IPS-NIHi7 (cell line): ENCODE results near the gene RAB10.
A peak's percentile ranks its signal among the peaks of the same experiment; 100 is the strongest.
"Not testable (repeated sequence)": the region's sequence is repeated elsewhere in the genome, so short reads cannot be mapped to it uniquely, and the experiment has no call there.

Source experiments
- DNase-seq: peaks from one replicate; pipeline ENCODE4 v3.0.0; 2012; ENCODE audit warnings: mixed read lengths; ENCODE audit errors: extremely low spot score

The RAB10 gene

GRCh38 chr2:26088931-26089330 is 55.0 kb downstream of the RAB10 start:
- DNase-seq: not testable (repeated sequence)

- DNase-seq: no peak
Observed at GRCh38 chr2:26089337-26089736, 55.5 kb downstream of the RAB10 start.

- DNase-seq: no peak
Observed at GRCh38 chr2:26095758-26096157, 61.9 kb downstream of the RAB10 start.

- DNase-seq: no peak
Observed at GRCh38 chr2:26099933-26100332, 66.0 kb downstream of the RAB10 start.

GRCh38 chr2:26100384-26100783 is 66.5 kb downstream of the RAB10 start:
- DNase-seq: no peak

GRCh38 chr2:26103752-26104151 is 69.9 kb downstream of the RAB10 start:
- no peak for DNase-seq

GRCh38 chr2:26108701-26109100 is 74.8 kb downstream of the RAB10 start:
- DNase-seq: not testable (repeated sequence)

GRCh38 chr2:26112201-26112600 is 78.3 kb downstream of the RAB10 start:
- DNase-seq: no peak

- no peak for DNase-seq
Observed at GRCh38 chr2:26114151-26114550, 80.3 kb downstream of the RAB10 start.

GRCh38 chr2:26118682-26119081 is 84.8 kb downstream of the RAB10 start:
- DNase-seq: no peak

GRCh38 chr2:26119521-26119920 is 85.6 kb downstream of the RAB10 start:
- no peak for DNase-seq

GRCh38 chr2:26122630-26123029 is 88.7 kb downstream of the RAB10 start:
- no peak for DNase-seq

- DNase-seq: no peak
Observed at GRCh38 chr2:26123426-26123825, 89.5 kb downstream of the RAB10 start.

- DNase-seq: no peak
Observed at GRCh38 chr2:26126074-26126473, 92.2 kb downstream of the RAB10 start.

- no peak for DNase-seq
Observed at GRCh38 chr2:26128176-26128575, 94.3 kb downstream of the RAB10 start.

- no peak for DNase-seq
Observed at GRCh38 chr2:26130763-26131162, 96.9 kb downstream of the RAB10 start.

- no peak for DNase-seq
Observed at GRCh38 chr2:26136451-26136850, 102.6 kb downstream of the RAB10 start.

GRCh38 chr2:26139269-26140183 is 105.6 kb downstream of the RAB10 start:
- no peak for DNase-seq

- DNase-seq: no peak
Observed at GRCh38 chr2:26141145-26141769, 107.4 kb downstream of the RAB10 start.

GRCh38 chr2:26144031-26144430 is 110.1 kb downstream of the RAB10 start:
- no peak for DNase-seq

GRCh38 chr2:26144953-26145680 is 111.2 kb downstream of the RAB10 start:
- peak; percentile 76 for DNase-seq

- peak; percentile 41 for DNase-seq
Observed at GRCh38 chr2:26148501-26148900, 114.6 kb downstream of the RAB10 start.
